Psoas muscle (tissue), 8 donors: ENCODE results near the gene NAPA. TPM values are rescaled to one million over a fixed set of nuclear protein-coding genes. Genes with fewer than 3 reads are reported as not detected.
A peak's percentile ranks its signal among the peaks of the same experiment; 100 is the strongest.

Source experiments
- ATAC-seq, 4 donors: fragments of 200-7000 bp; cut with Tn5 transposase; one replicate each; pipeline ENCODE4 v1.9.1; 2020; ENCODE audit warnings: moderate library complexity in 3 of 4, mild to moderate bottlenecking in 2 of 4
- DNase-seq, 2 donors: peaks; one replicate each; pipeline ENCODE4 v3.0.0-alpha.2; 2020
- H3K27ac ChIP-seq: fragments of 200-600 bp; one replicate; pipeline ENCODE4 v1.8.0; 2022
- H3K27me3 ChIP-seq, 3 donors: fragments of 200-600 bp in 1 of 3; one replicate each; pipeline versions ENCODE4 v1.6.1 to v1.8.0; 2013 to 2022; ENCODE audit warnings: low read length in 2 of 3, mild to moderate bottlenecking in 2 of 3, moderate library complexity in 1 of 3; ENCODE audit not compliant: insufficient read depth in 3 of 3
- H3K36me3 ChIP-seq, 2 donors: fragments of 200-600 bp in 1 of 2; one replicate each; pipeline versions ENCODE4 v1.6.1 to v1.8.0; 2013 to 2022; ENCODE audit warnings: low read depth in 1 of 2, mild to moderate bottlenecking in 1 of 2, moderate library complexity in 1 of 2; ENCODE audit not compliant: insufficient read depth in 1 of 2
- H3K4me1 ChIP-seq: fragments of 200-600 bp; one replicate; pipeline ENCODE4 v1.8.0; 2022
- H3K4me3 ChIP-seq: fragments of 200-600 bp; one replicate; pipeline ENCODE4 v1.8.0; 2022; ENCODE audit warnings: mild to moderate bottlenecking
- H3K9me3 ChIP-seq: fragments of 200-600 bp; one replicate; pipeline ENCODE4 v1.8.0; 2022
- CTCF ChIP-seq: fragments of 200-600 bp; IDR thresholded peaks from one replicate; pipeline ENCODE4 v1.8.0; 2022; ENCODE audit warnings: antibody characterized with exemption
- WGBS, 3 donors: extraction: QIAGEN DNeasy Blood & Tissue Kit; methylation state at CpG; one replicate each; pipeline versions ENCODE4 v1.1.6 to v1.1.7; 2013; 5-methylcytosine and 5-hydroxymethylcytosine counted together
- intact Hi-C, 2 donors: fragments of 100-400 bp; cut with DNase I; formaldehyde crosslinking; loops; one replicate each; pipeline versions ENCODE4 v1.11.0 to v1.14.2; 2022
- polyA plus RNA-seq, 3 donors: library from polyadenylated mRNA; stranded (reverse); fragments of 200-250 nt; gene quantifications; one replicate each; pipeline ENCODE4 v1.2.3, GENCODE V29; 2013
- total RNA-seq, 4 donors: library from RNA; stranded (reverse); fragmentation: NEBNext Ultra II Directional in 2 of 4; extraction: Animal tissue kit (Norgen Biotek cat#: 25700) in 2 of 4; gene quantifications; one replicate each; pipeline versions ENCODE4 v1.2.1 to v1.2.4, GENCODE V29; 2021 to 2023
- donor health status: healthy with polysubstance abuse.
- donor health status: DM: no; HTN: no; CAD: no; lungs with moderate emphysema.
- donor health status: Bipolar disorder and iron deficiency.
- donor health status: healthy.
- donor health status: DM: yes; HTN: yes; CAD: no.
- donor health status: DM: no; HTN: no; CAD: no.
- donor health status: DM: no; HTN: no; CAD: no.
- donor health status: DM: yes; HTN: yes; CAD: no.

NAPA gene
- total and polyA plus RNA-seq, 7 donors, result 103 to 182 (median 124) TPM

- H3K27me3 ChIP-seq, result no peaks in the 10 kb centered on the region
- intact Hi-C loops, result loop anchor here in 1 of 2 donors (5.0 kb wide), 1 partner anchor 43 kb away; no protein-coding TSS in a partner anchor
- H3K4me1 ChIP-seq, result peaks cover 5% of the 10 kb centered on the region
- peak overlapping the region; percentile 42 for H3K4me3 ChIP-seq
- DNase-seq (peak in 1 of 2 donors; percentile 57), ATAC-seq (no peak)
- H3K36me3 ChIP-seq, result no peaks in the 10 kb centered on the region
- TF ChIP-seq CTCF, result no peak
- no peaks in the 10 kb centered on the region for H3K9me3 ChIP-seq
- H3K27ac ChIP-seq, result no peak overlapping the region
- WGBS, 3 donors, result 15 to 17% (median 16%) methylated on average over 28 to 39 of the region's 39 CpGs
Measured at GRCh38 chr19:47479701-47480503, 35.0 kb downstream of the NAPA start.

- TF ChIP-seq CTCF, result no peak
- Histone ChIP-seq H3K4me1 (no peaks in the 10 kb centered on the region), H3K27me3 (peaks cover 0 to 18% (median 2%) of the 10 kb centered on the region in 3 donors), H3K27ac (no peak overlapping the region), H3K9me3 (no peaks in the 10 kb centered on the region), H3K4me3 (no peak overlapping the region), H3K36me3 (no peaks in the 10 kb centered on the region)
- intact Hi-C loops, result no loop called here
- DNase-seq, result peak in 1 of 2 donors; percentile 32
- ATAC-seq, result no peak
- 86 to 91% (median 90%) methylated on average over 16 to 17 of the region's 17 CpGs for WGBS, 3 donors
Measured at GRCh38 chr19:47476438-47476972, 38.4 kb downstream of the NAPA start.

DNA sequence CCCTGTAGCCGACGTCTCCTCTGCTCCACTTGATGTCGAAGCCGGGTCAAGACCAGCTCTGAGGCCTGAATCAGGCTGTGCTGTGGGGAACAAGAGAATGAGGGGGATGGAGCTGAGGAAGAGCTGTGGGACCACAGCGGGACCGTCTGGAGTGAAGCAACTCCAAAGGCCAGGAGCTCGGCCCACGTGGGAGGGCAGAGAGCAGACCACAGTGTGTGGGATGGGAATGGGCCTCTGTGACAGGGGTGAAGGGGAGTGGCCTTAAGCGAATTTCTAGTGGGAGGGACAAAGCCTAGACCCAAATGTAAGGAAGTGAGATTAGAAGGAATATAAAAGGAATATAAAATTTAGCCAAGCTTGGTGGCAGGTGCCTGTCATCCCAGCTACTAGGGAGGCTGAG is 39.4 kb downstream of the NAPA start:
- peak in 1 of 2 donors; percentile 6 for DNase-seq
- Histone ChIP-seq H3K27me3 (peaks cover 0 to 25% (median 4%) of the 10 kb centered on the region in 3 donors), H3K9me3 (no peaks in the 10 kb centered on the region), H3K4me1 (no peaks in the 10 kb centered on the region), H3K4me3 (no peak overlapping the region), H3K36me3 (no peaks in the 10 kb centered on the region), H3K27ac (no peak overlapping the region)
- intact Hi-C loops, result no loop called here
- no peak for ATAC-seq
- TF ChIP-seq CTCF, result no peak
- WGBS, 3 donors, result 81 to 87% (median 82%) methylated on average over 9 of the region's 9 CpGs

- intact Hi-C loops, result no loop called here
- Histone ChIP-seq H3K4me1 (no peaks in the 10 kb centered on the region), H3K4me3 (no peak overlapping the region), H3K27ac (no peak overlapping the region), H3K9me3 (no peaks in the 10 kb centered on the region), H3K36me3 (no peaks in the 10 kb centered on the region), H3K27me3 (peaks cover 0 to 40% (median 10%) of the 10 kb centered on the region in 3 donors)
- DNase-seq (peak in 1 of 2 donors; percentile 8), ATAC-seq (no peak)
- TF ChIP-seq CTCF, result no peak
- WGBS, 3 donors, result 59 to 67% (median 64%) methylated on average over 9 to 10 of the region's 10 CpGs
Measured at GRCh38 chr19:47473336-47473735, 41.5 kb downstream of the NAPA start.
